IMR-90 (cell line): ENCODE measurements around the gene HS3ST5. TPM values are rescaled to one million over a fixed set of nuclear protein-coding genes. Genes with fewer than 3 reads are reported as not detected.

Experiments used
- ATAC-seq: fragments of 200-7000 bp; cut with Tn5 transposase; 2 replicates; pipeline ENCODE4 v1.9.1; 2020; ENCODE audit warnings: low read depth, mild to moderate bottlenecking, moderate library complexity
- BruUV-seq: library from RNA; stranded (reverse); fragments of 400-500 nt; replicated peaks from 2 replicates; lab custom pipeline; 2021; lab: Mats Ljungman, UMichigan
- CTCF ChIA-PET: fragments of 300-600 bp; formaldehyde crosslinking; extraction: SDS; loops from one replicate; lab custom pipeline; 2021; ENCODE audit warnings: antibody characterized with exemption; lab: Yijun Ruan, JAX
- POLR2A ChIA-PET: fragments of 300-600 bp; sonication (Branson Sonifier 250); formaldehyde crosslinking; loops from one replicate; lab custom pipeline; 2022; ENCODE audit warnings: antibody characterized with exemption; ENCODE audit not compliant: unreplicated experiment; lab: Charles Lee
- DNase-seq: peaks from one replicate; pipeline ENCODE4 v3.0.0; 2013
- H2AFZ ChIP-seq: replicated peaks from 2 replicates; pipeline ENCODE3; 2013; ENCODE audit warnings: low read length, mild to moderate bottlenecking; ENCODE audit not compliant: poor library complexity
- H2AK5ac ChIP-seq: 2 replicates; pipeline ENCODE4 v1.6.1; 2013; ENCODE audit warnings: low read depth, low read length, inconsistent platforms
- H2AK9ac ChIP-seq: replicated peaks from 2 replicates; pipeline ENCODE3; 2013; ENCODE audit warnings: mild to moderate bottlenecking, low read depth, low read length, moderate library complexity; ENCODE audit not compliant: poor library complexity
- H2BK120ac ChIP-seq: 2 replicates; pipeline ENCODE4 v1.6.1; 2013; ENCODE audit warnings: low read depth, low read length, inconsistent platforms
- H2BK15ac ChIP-seq: 3 replicates; pipeline ENCODE4 v1.6.1; 2013; ENCODE audit warnings: low read depth, low read length, inconsistent platforms
- H2BK20ac ChIP-seq: 2 replicates; pipeline ENCODE4 v1.6.1; 2013; ENCODE audit warnings: low read depth, mild to moderate bottlenecking, inconsistent platforms, low read length, moderate library complexity
- H2BK5ac ChIP-seq: 2 replicates; pipeline ENCODE4 v1.6.1; 2013; ENCODE audit warnings: mild to moderate bottlenecking, low read depth, low read length, inconsistent platforms; ENCODE audit not compliant: poor library complexity, severe bottlenecking
- H3K14ac ChIP-seq: replicated peaks from 2 replicates; pipeline ENCODE4 v1.6.1; 2013; ENCODE audit warnings: low read depth, low read length, inconsistent platforms
- H3K18ac ChIP-seq: 2 replicates; pipeline ENCODE4 v1.6.1; 2013; ENCODE audit warnings: low read depth, low read length, control low read depth
- H3K23ac ChIP-seq: 2 replicates; pipeline ENCODE4 v1.6.1; 2013; ENCODE audit warnings: low read depth, low read length, inconsistent platforms
- H3K27ac ChIP-seq: 2 replicates; pipeline ENCODE4 v1.5.1; 2013; ENCODE audit warnings: mild to moderate bottlenecking, control low read depth, low read length; ENCODE audit not compliant: insufficient read depth
- H3K27me3 ChIP-seq: 2 replicates; pipeline ENCODE4 v1.6.1; 2013; ENCODE audit warnings: low read length; ENCODE audit not compliant: control insufficient read depth, insufficient read depth
- H3K36me3 ChIP-seq: 2 replicates; pipeline ENCODE4 v1.6.1; 2013; ENCODE audit warnings: low read length, mixed read lengths; ENCODE audit not compliant: control insufficient read depth, insufficient read depth
- H3K4ac ChIP-seq: 2 replicates; pipeline ENCODE4 v1.6.1; 2013; ENCODE audit warnings: low read depth, low read length, inconsistent platforms
- H3K4me1 ChIP-seq: 2 replicates; pipeline ENCODE4 v1.6.1; 2013; ENCODE audit warnings: low read length, mixed read lengths; ENCODE audit not compliant: control insufficient read depth, insufficient read depth
- H3K4me2 ChIP-seq: 2 replicates; pipeline ENCODE4 v1.6.1; 2013; ENCODE audit warnings: low read depth, mild to moderate bottlenecking, control low read depth, low read length, moderate library complexity
- H3K4me3 ChIP-seq: 2 replicates; pipeline ENCODE4 v1.5.1; 2013; ENCODE audit warnings: low read depth, mild to moderate bottlenecking, control low read depth, low read length, moderate library complexity; ENCODE audit not compliant: insufficient read depth
- H3K56ac ChIP-seq: 2 replicates; pipeline ENCODE4 v1.6.1; 2013; ENCODE audit warnings: low read length, inconsistent platforms; ENCODE audit not compliant: insufficient read depth; ENCODE audit errors: extremely low read depth
- H3K79me1 ChIP-seq, 2 experiments: 2 replicates each; pipeline ENCODE4 v1.6.1; 2013; ENCODE audit warnings: low read length in 2 of 2, inconsistent platforms in 1 of 2, low read depth in 1 of 2
- H3K9ac ChIP-seq: 2 replicates; pipeline ENCODE4 v1.6.1; 2013; ENCODE audit warnings: low read depth, low read length, control low read depth
- H3K9me1 ChIP-seq: 2 replicates; pipeline ENCODE4 v1.6.1; 2013; ENCODE audit warnings: low read length, inconsistent platforms; ENCODE audit not compliant: insufficient read depth
- H3K9me3 ChIP-seq: 2 replicates; pipeline ENCODE4 v1.6.1; 2013; ENCODE audit warnings: low read length; ENCODE audit not compliant: control insufficient read depth, insufficient read depth
- H4K20me1 ChIP-seq: 2 replicates; pipeline ENCODE4 v1.6.1; 2013; ENCODE audit warnings: low read length, inconsistent platforms; ENCODE audit not compliant: insufficient read depth
- H4K5ac ChIP-seq: 2 replicates; pipeline ENCODE4 v1.6.1; 2013; ENCODE audit warnings: mild to moderate bottlenecking, low read depth, low read length, control low read depth
- H4K8ac ChIP-seq, 2 experiments: 2 replicates each; pipeline ENCODE4 v1.6.1; 2013; ENCODE audit warnings: low read depth in 2 of 2, low read length in 2 of 2, control low read depth in 1 of 2, inconsistent platforms in 1 of 2
- H4K91ac ChIP-seq: 2 replicates; pipeline ENCODE4 v1.6.1; 2013; ENCODE audit warnings: low read depth, low read length, inconsistent platforms; ENCODE audit not compliant: insufficient read depth
- BHLHE40 ChIP-seq: fragments of 150-350 bp; IDR thresholded peaks from 2 replicates; pipeline ENCODE4 v1.6.1; 2016; ENCODE audit warnings: mild to moderate bottlenecking, low read depth, low read length
- CEBPB ChIP-seq: IDR thresholded peaks from 2 replicates; pipeline ENCODE4 v1.6.1; 2012; ENCODE audit warnings: low read depth, low read length, improper control_type of control experiment
- CHD1 ChIP-seq: IDR thresholded peaks from 2 replicates; pipeline ENCODE4 v1.6.1; 2012; ENCODE audit warnings: low read depth, low read length, improper control_type of control experiment
- FOS ChIP-seq: fragments of 150-350 bp; IDR thresholded peaks from 2 replicates; pipeline ENCODE4 v1.6.1; 2016; ENCODE audit warnings: low read depth, low read length
- MAFK ChIP-seq: IDR thresholded peaks from 2 replicates; pipeline ENCODE4 v1.6.1; 2012; ENCODE audit warnings: low read depth, low read length, improper control_type of control experiment
- MAZ ChIP-seq: IDR thresholded peaks from 2 replicates; pipeline ENCODE4 v1.6.1; 2012; ENCODE audit warnings: low read depth, mild to moderate bottlenecking, low read length, improper control_type of control experiment, moderate library complexity, borderline replicate concordance
- MXI1 ChIP-seq: IDR thresholded peaks from 2 replicates; pipeline ENCODE4 v1.6.1; 2012; ENCODE audit warnings: low read depth, mild to moderate bottlenecking, low read length, moderate library complexity, borderline replicate concordance
- NFE2L2 ChIP-seq: fragments of 150-350 bp; IDR thresholded peaks from 2 replicates; pipeline ENCODE4 v1.6.1; 2016; ENCODE audit warnings: low read depth, mild to moderate bottlenecking, low read length
- POLR2A ChIP-seq: IDR thresholded peaks from 2 replicates; pipeline ENCODE4 v1.6.1; 2012; ENCODE audit warnings: mild to moderate bottlenecking, low read depth, low read length
- RAD21 ChIP-seq: IDR thresholded peaks from 2 replicates; pipeline ENCODE4 v1.6.1; 2012; ENCODE audit warnings: low read length, improper control_type of control experiment
- RCOR1 ChIP-seq: IDR thresholded peaks from 2 replicates; pipeline ENCODE4 v1.6.1; 2012; ENCODE audit warnings: mild to moderate bottlenecking, low read length, improper control_type of control experiment; ENCODE audit not compliant: insufficient replicate concordance
- RFX5 ChIP-seq: IDR thresholded peaks from 2 replicates; pipeline ENCODE4 v1.8.0; 2012; ENCODE audit warnings: low read depth, mild to moderate bottlenecking, low read length, moderate library complexity
- SMC3 ChIP-seq: fragments of 150-350 bp; IDR thresholded peaks from 2 replicates; pipeline ENCODE4 v1.6.1; 2016; ENCODE audit warnings: low read depth, mild to moderate bottlenecking, antibody characterized with exemption, low read length, moderate library complexity
- WGBS, 2 experiments: methylation state at CpG; one replicate each; pipeline versions ENCODE4 v1.1.5 to v1.1.7; 2013; ENCODE audit warnings: missing lambda C conversion rate in 2 of 2; ENCODE audit not compliant: insufficient read length in 1 of 2; ENCODE audit errors: extremely low coverage in 2 of 2; 5-methylcytosine and 5-hydroxymethylcytosine counted together
- dilution Hi-C: fragments of 300-500 bp; cut with HindIII; formaldehyde crosslinking; loops from one replicate; pipeline ENCODE4 v1.14.3; 2018; ENCODE audit warnings: low sequenced_read_pairs; ENCODE audit not compliant: unreplicated experiment
- in situ Hi-C: fragments of 300-500 bp; cut with MboI; formaldehyde crosslinking; loops from 3 replicates; pipeline ENCODE4 v1.14.3; 2019; ENCODE audit warnings: low sequenced_read_pairs, inconsistent platforms, mixed read lengths
- intact Hi-C: fragments of 100-400 bp; cut with micrococcal nuclease; formaldehyde crosslinking; loops from 2 replicates; pipeline ENCODE4 v1.10.0; 2022
- polyA plus RNA-seq, 3 experiments: library from polyadenylated mRNA; depleted of rRNA; stranded (reverse); fragments of >200 nt; gene quantifications; 2 replicates each; pipeline ENCODE4 v1.2.3, GENCODE V29; 2012; ENCODE audit warnings: low replicate concordance in 1 of 3
- total RNA-seq: library from RNA; depleted of rRNA; stranded (reverse); fragments of >200 nt; gene quantifications from 2 replicates; pipeline ENCODE4 v1.2.3, GENCODE V29; 2012
- TF ChIP-seq, protein P1 (sequence below): fragments of 150-350 bp; IDR thresholded peaks from 2 replicates; pipeline ENCODE4 v1.6.1; 2017; ENCODE audit warnings: mild to moderate bottlenecking, antibody characterized with exemption, low read length, low read depth
- TF ChIP-seq, protein P2 (sequence below): conservative IDR thresholded peaks from 2 replicates; pipeline ENCODE4 v1.5.1; 2012; ENCODE audit warnings: mild to moderate bottlenecking, low read depth, low read length, improper control_type of control experiment
- TF ChIP-seq, protein P3 (sequence below): fragments of 150-350 bp; IDR thresholded peaks from 2 replicates; pipeline ENCODE4 v1.6.1; 2016; ENCODE audit warnings: low read depth, mild to moderate bottlenecking, low read length, moderate library complexity, borderline replicate concordance

Gene HS3ST5
- total and polyA plus RNA-seq, 2 of the 4 experiments (the other 2 are of a cell fraction): not detected

DNA sequence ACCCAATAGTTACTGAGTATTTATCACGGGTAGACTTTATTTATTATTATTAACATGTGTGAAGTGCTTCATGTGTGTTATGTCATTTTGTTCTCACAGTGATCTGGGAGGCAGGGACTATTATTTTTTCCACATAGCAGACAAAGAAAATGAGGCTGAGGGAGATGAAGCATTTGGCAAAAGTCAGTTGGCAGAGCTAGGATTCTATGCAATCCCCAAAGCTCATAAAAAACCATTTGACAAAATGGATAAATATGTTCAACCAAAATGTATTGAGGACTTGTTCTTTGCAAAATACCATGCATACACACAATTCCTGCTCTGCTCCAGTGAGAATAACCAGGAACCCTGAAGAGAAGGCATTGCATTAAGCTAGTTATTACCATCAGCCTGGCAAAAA lies 184.4 kb downstream of the HS3ST5 start:
- no peak overlapping the region for H3K14ac ChIP-seq
- H2BK15ac ChIP-seq: no peak overlapping the region
- H3K18ac ChIP-seq: no peak overlapping the region
- H3K36me3 ChIP-seq: no peaks in the 10 kb centered on the region
- ATAC-seq: no peak
- H2AFZ ChIP-seq: no peak overlapping the region
- no CpG with 5 or more reads among the region's 1 CpG for WGBS, 2 experiments
- no peak overlapping the region for H2BK120ac ChIP-seq
- no peak overlapping the region for H3K23ac ChIP-seq
- no peak overlapping the region for H4K8ac ChIP-seq
- POLR2A ChIA-PET: no interaction called here
- no peak overlapping the region for H4K91ac ChIP-seq
- H2BK5ac ChIP-seq: no peak overlapping the region
- CTCF ChIA-PET: no interaction called here
- H4K5ac ChIP-seq: no peak overlapping the region
- no peak overlapping the region for H2BK20ac ChIP-seq
- intact Hi-C loops (no loop called here), in situ Hi-C loops (no loop called here), dilution Hi-C loops (no loop called here)
- no peak overlapping the region for H3K27ac ChIP-seq
- no peak overlapping the region for H3K4ac ChIP-seq
- no TSS peak for BruUV-seq
- H3K4me3 ChIP-seq: no peak overlapping the region
- no peak overlapping the region for H3K56ac ChIP-seq
- H3K9me3 ChIP-seq: no peaks in the 10 kb centered on the region
- no peak overlapping the region for H2AK5ac ChIP-seq
- no peak overlapping the region for H2AK9ac ChIP-seq
- H3K9me1 ChIP-seq: no peaks in the 10 kb centered on the region; the same call in 1 of the 2 replicates
- H3K27me3 ChIP-seq: no peaks in the 10 kb centered on the region; the same call in none of the 2 replicates
- TF ChIP-seq FOS (no peak), RAD21 (no peak), CEBPB (no peak), MAZ (no peak), CHD1 (no peak), MAFK (no peak), POLR2A (no peak), RFX5 (no peak), SMC3 (no peak), RCOR1 (no peak), BHLHE40 (no peak), NFE2L2 (no peak), MXI1 (no peak)
- TF ChIP-seq, protein P1, sequence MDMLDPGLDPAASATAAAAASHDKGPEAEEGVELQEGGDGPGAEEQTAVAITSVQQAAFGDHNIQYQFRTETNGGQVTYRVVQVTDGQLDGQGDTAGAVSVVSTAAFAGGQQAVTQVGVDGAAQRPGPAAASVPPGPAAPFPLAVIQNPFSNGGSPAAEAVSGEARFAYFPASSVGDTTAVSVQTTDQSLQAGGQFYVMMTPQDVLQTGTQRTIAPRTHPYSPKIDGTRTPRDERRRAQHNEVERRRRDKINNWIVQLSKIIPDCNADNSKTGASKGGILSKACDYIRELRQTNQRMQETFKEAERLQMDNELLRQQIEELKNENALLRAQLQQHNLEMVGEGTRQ: no peak
- TF ChIP-seq, protein P2, sequence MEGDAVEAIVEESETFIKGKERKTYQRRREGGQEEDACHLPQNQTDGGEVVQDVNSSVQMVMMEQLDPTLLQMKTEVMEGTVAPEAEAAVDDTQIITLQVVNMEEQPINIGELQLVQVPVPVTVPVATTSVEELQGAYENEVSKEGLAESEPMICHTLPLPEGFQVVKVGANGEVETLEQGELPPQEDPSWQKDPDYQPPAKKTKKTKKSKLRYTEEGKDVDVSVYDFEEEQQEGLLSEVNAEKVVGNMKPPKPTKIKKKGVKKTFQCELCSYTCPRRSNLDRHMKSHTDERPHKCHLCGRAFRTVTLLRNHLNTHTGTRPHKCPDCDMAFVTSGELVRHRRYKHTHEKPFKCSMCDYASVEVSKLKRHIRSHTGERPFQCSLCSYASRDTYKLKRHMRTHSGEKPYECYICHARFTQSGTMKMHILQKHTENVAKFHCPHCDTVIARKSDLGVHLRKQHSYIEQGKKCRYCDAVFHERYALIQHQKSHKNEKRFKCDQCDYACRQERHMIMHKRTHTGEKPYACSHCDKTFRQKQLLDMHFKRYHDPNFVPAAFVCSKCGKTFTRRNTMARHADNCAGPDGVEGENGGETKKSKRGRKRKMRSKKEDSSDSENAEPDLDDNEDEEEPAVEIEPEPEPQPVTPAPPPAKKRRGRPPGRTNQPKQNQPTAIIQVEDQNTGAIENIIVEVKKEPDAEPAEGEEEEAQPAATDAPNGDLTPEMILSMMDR: no peak
- TF ChIP-seq, protein P3, sequence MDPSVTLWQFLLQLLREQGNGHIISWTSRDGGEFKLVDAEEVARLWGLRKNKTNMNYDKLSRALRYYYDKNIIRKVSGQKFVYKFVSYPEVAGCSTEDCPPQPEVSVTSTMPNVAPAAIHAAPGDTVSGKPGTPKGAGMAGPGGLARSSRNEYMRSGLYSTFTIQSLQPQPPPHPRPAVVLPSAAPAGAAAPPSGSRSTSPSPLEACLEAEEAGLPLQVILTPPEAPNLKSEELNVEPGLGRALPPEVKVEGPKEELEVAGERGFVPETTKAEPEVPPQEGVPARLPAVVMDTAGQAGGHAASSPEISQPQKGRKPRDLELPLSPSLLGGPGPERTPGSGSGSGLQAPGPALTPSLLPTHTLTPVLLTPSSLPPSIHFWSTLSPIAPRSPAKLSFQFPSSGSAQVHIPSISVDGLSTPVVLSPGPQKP: no peak
- no peaks in the 10 kb centered on the region for H3K4me1 ChIP-seq
- DNase-seq: no peak
- H4K20me1 ChIP-seq: no peaks in the 10 kb centered on the region
- no peak overlapping the region for H3K4me2 ChIP-seq
- no peak overlapping the region for H3K9ac ChIP-seq
- H3K79me1 ChIP-seq: no peaks in the 10 kb centered on the region
